Germinal center (tissue), 1 donor: ENCODE measurements around the gene CCS.
"Not testable (repeated sequence)": the region's sequence is repeated elsewhere in the genome, so short reads cannot be mapped to it uniquely, and the experiment has no call there.

Experiments
- DNase-seq: peaks from one replicate; pipeline ENCODE4 v3.0.0; 2012; ENCODE audit warnings: mixed read lengths, low spot score

CCS gene

GRCh38 chr11:66561178-66561974, 31.6 kb upstream of the CCS start:
- DNase-seq = no peak

- no peak for DNase-seq
Measured at GRCh38 chr11:66561975-66562248, 31.1 kb upstream of the CCS start.

- no peak for DNase-seq
Measured at GRCh38 chr11:66562275-66562674, 30.7 kb upstream of the CCS start.

- no peak for DNase-seq
Measured at GRCh38 chr11:66562907-66563583, 29.9 kb upstream of the CCS start.

GRCh38 chr11:66563832-66564231, 29.2 kb upstream of the CCS start:
- DNase-seq = no peak

- DNase-seq = no peak
Measured at GRCh38 chr11:66564538-66564937, 28.4 kb upstream of the CCS start.

- DNase-seq = no peak
Measured at GRCh38 chr11:66564984-66565383, 28.0 kb upstream of the CCS start.

- DNase-seq = no peak
Measured at GRCh38 chr11:66566221-66566620, 26.8 kb upstream of the CCS start.

GRCh38 chr11:66567787-66568123, 25.2 kb upstream of the CCS start:
- DNase-seq = no peak

GRCh38 chr11:66568124-66568916, 24.7 kb upstream of the CCS start, which contains the start of gene CTSF:
TSS of gene CTSF (minus strand) at chr11:66568606. CDS start at chr11:66568486, 120 bp downstream.
- DNase-seq = peak; percentile 90

- DNase-seq = no peak
Measured at GRCh38 chr11:66569076-66569475, 23.9 kb upstream of the CCS start.

GRCh38 chr11:66570079-66570849, 22.7 kb upstream of the CCS start:
- no peak for DNase-seq

GRCh38 chr11:66570850-66571180, 22.2 kb upstream of the CCS start:
- DNase-seq = no peak

GRCh38 chr11:66579017-66579606, 13.9 kb upstream of the CCS start:
- peak; percentile 86 for DNase-seq

GRCh38 chr11:66580803-66581202, 12.2 kb upstream of the CCS start:
- DNase-seq = no peak

GRCh38 chr11:66581261-66581660, 11.7 kb upstream of the CCS start:
- DNase-seq = no peak

GRCh38 chr11:66582565-66583147, 10.3 kb upstream of the CCS start:
- not testable (repeated sequence) for DNase-seq

- DNase-seq = not testable (repeated sequence)
Measured at GRCh38 chr11:66585447-66585846, 7.5 kb upstream of the CCS start.

GRCh38 chr11:66586136-66586535, 6.8 kb upstream of the CCS start:
- DNase-seq = no peak

GRCh38 chr11:66589315-66589714, 3.7 kb upstream of the CCS start:
- not testable (repeated sequence) for DNase-seq

GRCh38 chr11:66589996-66590675, 2.8 kb upstream of the CCS start:
- no peak for DNase-seq
